GM12878 (cell line): ENCODE results near the gene PCP2. TPM values are rescaled to one million over a fixed set of nuclear protein-coding genes. Genes with fewer than 3 reads are reported as not detected.

ENCODE experiments used
- ATAC-seq: fragments of 200-7000 bp; cut with Tn5 transposase; 3 replicates; pipeline ENCODE4 v1.9.1; 2020; ENCODE audit warnings: mild to moderate bottlenecking, moderate library complexity
- BruUV-seq: library from RNA; stranded (reverse); fragments of 400-500 nt; replicated peaks from 2 replicates; lab custom pipeline; 2021; lab: Mats Ljungman, UMichigan
- CTCF ChIA-PET: fragments of 300-600 bp; sonication (Branson Sonifier 250); formaldehyde crosslinking; extraction: SDS; loops from one replicate; lab custom pipeline; 2021; ENCODE audit warnings: inconsistent platforms; lab: Yijun Ruan, JAX
- POLR2A ChIA-PET: fragments of 350-600 bp; formaldehyde crosslinking; extraction: SDS; loops from one replicate; lab custom pipeline; 2021; ENCODE audit warnings: inconsistent platforms; lab: Charles Lee
- RAD21 ChIA-PET: fragments of 300-600 bp; sonication (Branson Sonifier 250); formaldehyde crosslinking; loops from one replicate; lab custom pipeline; 2023; ENCODE audit warnings: antibody characterized with exemption; ENCODE audit not compliant: unreplicated experiment; lab: Charles Lee
- SMC1A ChIA-PET: fragments of 300-600 bp; sonication (Branson Sonifier 250); formaldehyde crosslinking; loops from one replicate; lab custom pipeline; 2023; ENCODE audit not compliant: unreplicated experiment, uncharacterized antibody; lab: Charles Lee
- DNase-seq: peaks from one replicate; pipeline ENCODE4 v3.0.0-alpha.2; 2011; ENCODE audit warnings: low read depth, low spot score
- FAIRE-seq: peaks from 3 replicates; lab custom pipeline; 2011; peaks lifted over from hg19 to GRCh38; lab: Jason Lieb, UNC
- H2AFZ ChIP-seq: 2 replicates; pipeline ENCODE4 v1.6.0; 2011; ENCODE audit warnings: low read depth, low read length, control low read depth; ENCODE audit not compliant: control insufficient read depth
- H3K27ac ChIP-seq: 2 replicates; pipeline ENCODE4 v1.5.1; 2011; ENCODE audit warnings: control low read depth; ENCODE audit not compliant: control insufficient read depth, insufficient read depth
- H3K27me3 ChIP-seq, 2 experiments: replicated peaks in 1 of 2; 2 replicates each; pipeline versions ENCODE4 v1.6.0 to v1.6.1; 2011; ENCODE audit warnings: low read length in 1 of 2; ENCODE audit not compliant: control insufficient read depth in 2 of 2, insufficient read depth in 2 of 2
- H3K36me3 ChIP-seq, 2 experiments: 2 replicates each; pipeline ENCODE4 v1.5.1; 2011; ENCODE audit warnings: low read length in 1 of 2; ENCODE audit not compliant: control insufficient read depth in 2 of 2, insufficient read depth in 2 of 2
- H3K4me1 ChIP-seq: 2 replicates; pipeline ENCODE4 v1.6.1; 2011; ENCODE audit warnings: mild to moderate bottlenecking, low read length, moderate library complexity, mixed read lengths; ENCODE audit not compliant: control insufficient read depth, insufficient read depth
- H3K4me2 ChIP-seq: 2 replicates; pipeline ENCODE4 v1.6.0; 2011; ENCODE audit warnings: control low read depth; ENCODE audit not compliant: control insufficient read depth, insufficient read depth
- H3K4me3 ChIP-seq: fragments of 200-600 bp; sonication (generic); 2 replicates; pipeline ENCODE4 v1.5.1; 2016
- H3K79me2 ChIP-seq: 2 replicates; pipeline ENCODE4 v1.6.0; 2011; ENCODE audit warnings: low read length; ENCODE audit not compliant: control insufficient read depth, insufficient read depth
- H3K9ac ChIP-seq: 2 replicates; pipeline ENCODE4 v1.8.0; 2011; ENCODE audit warnings: low read length, control low read depth, mixed read lengths; ENCODE audit not compliant: control insufficient read depth, insufficient read depth
- H3K9me3 ChIP-seq: replicated peaks from 3 replicates; pipeline ENCODE4 v1.5.1; 2011; ENCODE audit warnings: mild to moderate bottlenecking, low read length; ENCODE audit not compliant: control insufficient read depth, insufficient read depth
- H4K20me1 ChIP-seq: 2 replicates; pipeline ENCODE4 v1.6.0; 2011; ENCODE audit not compliant: control insufficient read depth, insufficient read depth
- ATF2 ChIP-seq: IDR thresholded peaks from 2 replicates; pipeline ENCODE4 v1.6.1; 2012; ENCODE audit warnings: low read length, inconsistent platforms
- BHLHE40 ChIP-seq, 2 experiments: fragments of 450-650 bp in 1 of 2; IDR thresholded peaks; 2 replicates each; pipeline ENCODE4 v1.6.1; 2011 to 2017; ENCODE audit warnings: low read depth in 2 of 2, borderline replicate concordance in 1 of 2, improper control_type of control experiment in 1 of 2, low read length in 1 of 2, mild to moderate bottlenecking in 1 of 2
- CBX5 ChIP-seq: sonication (generic); IDR thresholded peaks from 2 replicates; pipeline ENCODE4 v1.6.1; 2016; ENCODE audit warnings: low read depth, moderate library complexity, mild to moderate bottlenecking, inconsistent platforms
- CREB1 ChIP-seq: IDR thresholded peaks from 2 replicates; pipeline ENCODE4 v1.6.1; 2012; ENCODE audit warnings: low read depth, mild to moderate bottlenecking, inconsistent platforms
- EED ChIP-seq: sonication (generic); IDR thresholded peaks from 2 replicates; pipeline ENCODE4 v1.6.1; 2016; ENCODE audit warnings: antibody characterized with exemption, low read depth
- EP300 ChIP-seq, 2 experiments: fragments of 150-350 bp in 1 of 2; IDR thresholded peaks; 2 replicates each; pipeline ENCODE4 v1.6.1; 2011 to 2012; ENCODE audit warnings: low read depth in 2 of 2, low read length in 2 of 2, borderline replicate concordance in 1 of 2, improper control_type of control experiment in 1 of 2, inconsistent platforms in 1 of 2; ENCODE audit not compliant: control insufficient read depth in 1 of 2
- FOS ChIP-seq: IDR thresholded peaks from 3 replicates; pipeline ENCODE4 v1.6.1; 2011; ENCODE audit warnings: borderline replicate concordance; ENCODE audit not compliant: insufficient read length; ENCODE audit errors: extremely low read depth
- HDAC2 ChIP-seq: fragments of 200-600 bp; sonication (generic); IDR thresholded peaks from 2 replicates; pipeline ENCODE4 v1.6.1; 2017
- MEF2A ChIP-seq: IDR thresholded peaks from 2 replicates; pipeline ENCODE4 v1.6.1; 2011; ENCODE audit warnings: low read depth, mild to moderate bottlenecking, low read length, moderate library complexity; ENCODE audit not compliant: insufficient read depth
- NFIC ChIP-seq: IDR thresholded peaks from 2 replicates; pipeline ENCODE4 v1.6.1; 2012; ENCODE audit warnings: low read depth, mild to moderate bottlenecking, inconsistent platforms, low read length, moderate library complexity
- NFXL1 ChIP-seq: fragments of 450-650 bp; IDR thresholded peaks from 2 replicates; pipeline ENCODE4 v1.6.1; 2017; ENCODE audit warnings: antibody characterized with exemption, mild to moderate bottlenecking, borderline replicate concordance
- PAX8 ChIP-seq: fragments of 450-650 bp; IDR thresholded peaks from 2 replicates; pipeline ENCODE4 v1.6.1; 2017; ENCODE audit warnings: mild to moderate bottlenecking, moderate library complexity
- SMC3 ChIP-seq: IDR thresholded peaks from 2 replicates; pipeline ENCODE4 v1.6.1; 2011; ENCODE audit warnings: low read length, improper control_type of control experiment, borderline replicate concordance
- TAF1 ChIP-seq: IDR thresholded peaks from 2 replicates; pipeline ENCODE4 v1.6.1; 2011; ENCODE audit warnings: mild to moderate bottlenecking, low read depth, low read length, borderline replicate concordance
- ZSCAN29 ChIP-seq: fragments of 450-650 bp; IDR thresholded peaks from 2 replicates; pipeline ENCODE4 v1.6.1; 2017; ENCODE audit warnings: mild to moderate bottlenecking, moderate library complexity
- WGBS: methylation state at CpG from one replicate; pipeline ENCODE4 v1.1.6; 2016; ENCODE audit warnings: low lambda C conversion rate; ENCODE audit not compliant: insufficient replicate concordance, insufficient coverage; ENCODE audit errors: missing lambda C conversion rate; 5-methylcytosine and 5-hydroxymethylcytosine counted together
- in situ Hi-C: fragments of 300-500 bp; cut with MboI; formaldehyde crosslinking; loops from 9 replicates; pipeline ENCODE4 v1.14.3; 2018; ENCODE audit warnings: mixed read lengths
- intact Hi-C: fragments of 100-400 bp; cut with micrococcal nuclease; formaldehyde crosslinking; loops from one replicate; pipeline ENCODE4 v1.14.2; 2022; ENCODE audit not compliant: unreplicated experiment
- polyA plus RNA-seq, 11 experiments: library from polyadenylated mRNA; depleted of rRNA in 4 of 11; unstranded in 6 of 11; stranded (reverse) in 5 of 11; fragments of >200 nt; fragmentation: Nextera tagmentation in 4 of 11; fragmentation: Illumina TruSeq in 1 of 11; extraction: Ambion mirVana in 4 of 11; extraction: Trizol in 1 of 11; gene quantifications; 1 replicate in 1 of 11; 2 replicates in 10 of 11; pipeline versions ENCODE4 v1.2.1 to v1.2.3, GENCODE V29; 2011 to 2016; ENCODE audit warnings: inconsistent platforms in 2 of 11, missing spikeins in 2 of 11, low read depth in 1 of 11
- total RNA-seq, 4 experiments: library from RNA; depleted of rRNA in 3 of 4; stranded (reverse); fragments of >200 nt in 3 of 4; fragmentation: Illumina TruSeq in 1 of 4; extraction: Trizol in 1 of 4; gene quantifications; 2 replicates each; pipeline versions ENCODE4 v1.2.1 to v1.2.3, GENCODE V29; 2013 to 2021
- TF ChIP-seq, protein P1 (sequence below): fragments of 450-650 bp; IDR thresholded peaks from 2 replicates; pipeline ENCODE4 v1.6.1; 2014; ENCODE audit warnings: mild to moderate bottlenecking
- TF ChIP-seq, protein P2 (sequence below): IDR thresholded peaks from 2 replicates; pipeline ENCODE4 v1.6.1; 2011; ENCODE audit warnings: low read depth, low read length, improper control_type of control experiment, borderline replicate concordance

The PCP2 gene
- total and polyA plus RNA-seq, 10 of the 15 experiments (the other 5 are each of a cell fraction or from before 2014, with no cell fraction given): 0.10 to 0.62 (median 0.31) TPM; not detected in 5

DNA sequence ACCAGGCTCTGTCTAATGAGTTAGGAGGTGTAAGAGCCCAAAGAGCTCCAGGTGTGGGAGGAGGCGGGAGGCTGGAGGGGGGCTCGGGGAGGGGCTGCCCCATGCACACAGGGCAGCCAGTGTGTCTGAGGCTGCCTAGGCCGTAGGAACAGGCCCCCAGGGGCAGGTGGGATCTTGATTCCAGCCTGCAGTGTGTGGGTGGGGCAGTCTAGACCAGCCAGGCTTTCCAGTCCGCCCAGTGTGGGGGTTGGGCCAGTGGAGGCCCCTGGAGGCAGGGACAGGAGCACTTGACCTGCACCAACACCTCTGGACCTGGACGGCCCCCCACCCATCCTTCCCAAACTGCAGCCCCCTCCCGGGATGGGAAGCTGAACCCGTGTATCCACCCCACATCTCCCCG lies 43.3 kb downstream of the PCP2 start:
- ChIA-PET SMC1A (interaction anchor here (1.2 kb wide), 1 partner anchor 13 kb away, joined by 3 read pairs; no protein-coding TSS in a partner anchor), RAD21 (no interaction called here), POLR2A (interaction anchor here (0.6 kb wide), 1 partner anchor 754 kb away, joined by 3 read pairs; no protein-coding TSS in a partner anchor), CTCF (no interaction called here)
- H3K4me1 ChIP-seq: no peaks in the 10 kb centered on the region; the same call in 1 of the 2 replicates
- 12% methylated on average over 8 of the region's 8 CpGs for whole genome bisulfite sequencing
- ATAC-seq (no peak), FAIRE-seq (no peak), DNase-seq (no peak)
- no peaks in the 10 kb centered on the region for H3K9me3 ChIP-seq
- H3K36me3 ChIP-seq: no peaks in the 10 kb centered on the region
- H3K4me3 ChIP-seq: no peak overlapping the region
- intact Hi-C loops: no loop called here
- no peaks in the 10 kb centered on the region for H3K79me2 ChIP-seq
- H3K27me3 ChIP-seq: no peaks in the 10 kb centered on the region
- H3K27ac ChIP-seq: no peak overlapping the region
- no peak overlapping the region for H2AFZ ChIP-seq
- no TSS peak for BruUV-seq
- TF ChIP-seq ATF2 (no peak), FOS (no peak), BHLHE40 (IDR thresholded peaks at IDR 0.05; ENCODE audit: borderline replicate concordance in 1 of 2, low read depth in 2 of 2, low read length in 1 of 2) (no peak), HDAC2 (no peak), ZSCAN29 (no peak), NFIC (no peak), MEF2A (no peak), EED (no peak), CREB1 (no peak), NFXL1 (no peak), EP300 (IDR thresholded peaks at IDR 0.05; ENCODE audit: borderline replicate concordance in 1 of 2, control insufficient read depth in 1 of 2, low read depth in 2 of 2, low read length in 2 of 2) (no peak), CBX5 (no peak), TAF1 (no peak), SMC3 (no peak), PAX8 (no peak)
- TF ChIP-seq, protein P1, sequence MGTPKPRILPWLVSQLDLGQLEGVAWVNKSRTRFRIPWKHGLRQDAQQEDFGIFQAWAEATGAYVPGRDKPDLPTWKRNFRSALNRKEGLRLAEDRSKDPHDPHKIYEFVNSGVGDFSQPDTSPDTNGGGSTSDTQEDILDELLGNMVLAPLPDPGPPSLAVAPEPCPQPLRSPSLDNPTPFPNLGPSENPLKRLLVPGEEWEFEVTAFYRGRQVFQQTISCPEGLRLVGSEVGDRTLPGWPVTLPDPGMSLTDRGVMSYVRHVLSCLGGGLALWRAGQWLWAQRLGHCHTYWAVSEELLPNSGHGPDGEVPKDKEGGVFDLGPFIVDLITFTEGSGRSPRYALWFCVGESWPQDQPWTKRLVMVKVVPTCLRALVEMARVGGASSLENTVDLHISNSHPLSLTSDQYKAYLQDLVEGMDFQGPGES: no peak
- TF ChIP-seq, protein P2, sequence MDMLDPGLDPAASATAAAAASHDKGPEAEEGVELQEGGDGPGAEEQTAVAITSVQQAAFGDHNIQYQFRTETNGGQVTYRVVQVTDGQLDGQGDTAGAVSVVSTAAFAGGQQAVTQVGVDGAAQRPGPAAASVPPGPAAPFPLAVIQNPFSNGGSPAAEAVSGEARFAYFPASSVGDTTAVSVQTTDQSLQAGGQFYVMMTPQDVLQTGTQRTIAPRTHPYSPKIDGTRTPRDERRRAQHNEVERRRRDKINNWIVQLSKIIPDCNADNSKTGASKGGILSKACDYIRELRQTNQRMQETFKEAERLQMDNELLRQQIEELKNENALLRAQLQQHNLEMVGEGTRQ: no peak
- no peak overlapping the region for H3K4me2 ChIP-seq
- in situ Hi-C loops: no loop called here
- H4K20me1 ChIP-seq: no peaks in the 10 kb centered on the region
- H3K9ac ChIP-seq: no peak overlapping the region
